COLO829 (cell line): ENCODE measurements around the gene EXOSC9.

Experiments
- DNase-seq: peaks from one replicate; pipeline ENCODE4 v3.0.0; 2012; ENCODE audit warnings: low spot score

Gene EXOSC9

GRCh38 chr4:121824171-121824527, 23.0 kb downstream of the EXOSC9 start:
- DNase-seq, result no peak

- DNase-seq, result no peak
Observed at GRCh38 chr4:121824950-121825349, 23.8 kb downstream of the EXOSC9 start.

- DNase-seq, result no peak
Observed at GRCh38 chr4:121827853-121828252, 26.7 kb downstream of the EXOSC9 start.

GRCh38 chr4:121829511-121829910, 28.4 kb downstream of the EXOSC9 start:
- DNase-seq, result no peak

GRCh38 chr4:121838136-121838535, 37.0 kb downstream of the EXOSC9 start:
- DNase-seq, result no peak

- no peak for DNase-seq
Observed at GRCh38 chr4:121842862-121843261, 41.7 kb downstream of the EXOSC9 start.

GRCh38 chr4:121846662-121847061, 45.5 kb downstream of the EXOSC9 start:
- DNase-seq, result no peak

GRCh38 chr4:121851354-121851753, 50.2 kb downstream of the EXOSC9 start:
- no peak for DNase-seq

- no peak for DNase-seq
Observed at GRCh38 chr4:121860121-121860520, 59.0 kb downstream of the EXOSC9 start.

- DNase-seq, result no peak
Observed at GRCh38 chr4:121861426-121861825, 60.3 kb downstream of the EXOSC9 start.

GRCh38 chr4:121863799-121864198, 62.7 kb downstream of the EXOSC9 start:
- no peak for DNase-seq
